ENCODE measurements around the gene SCAND1. TPM values are rescaled to one million over a fixed set of nuclear protein-coding genes. Genes with fewer than 3 reads are reported as not detected.

Gene SCAND1
- 52.7 and 61.6 TPM in 2 replicates for total RNA-seq

DNA sequence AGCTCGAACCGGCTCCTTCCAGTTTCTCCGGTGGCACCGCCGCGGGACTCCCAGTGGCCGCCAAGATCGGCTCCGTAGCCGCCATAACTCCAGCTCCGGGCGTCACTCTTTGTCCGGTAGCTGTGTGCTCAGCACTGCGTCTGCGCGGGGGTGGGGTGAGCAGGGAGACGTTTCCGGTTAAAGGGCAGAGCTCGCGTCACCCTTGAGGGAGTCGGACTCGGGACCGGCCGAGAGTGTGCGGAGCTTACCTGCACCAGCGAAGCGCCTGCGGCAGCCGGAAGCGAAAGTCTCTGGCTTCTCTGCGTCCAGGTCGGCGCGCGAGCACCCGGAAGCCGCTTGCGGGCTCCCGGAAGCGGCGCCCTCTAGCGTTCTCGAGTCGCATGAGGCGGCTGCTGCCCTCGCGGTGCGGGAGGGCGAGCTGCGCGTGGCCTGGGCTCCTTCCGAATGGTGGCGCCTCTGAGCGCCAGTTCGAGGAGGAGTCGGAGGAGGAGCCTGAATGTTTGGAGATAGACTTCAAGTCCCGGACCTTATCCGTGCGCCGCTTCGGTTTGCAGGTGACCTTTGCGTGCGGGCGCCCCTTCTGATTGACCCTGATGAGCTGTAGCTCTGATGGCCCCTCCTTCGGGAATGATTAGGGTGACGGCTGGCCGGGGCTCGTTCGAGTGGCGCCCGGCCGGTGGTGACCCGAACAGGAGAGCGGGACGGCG lies at the start of gene SCAND1:
Gene SCAND1 (minus strand): TSS at position 303 of the 707 bp plus-strand sequence. CDS start 218 bp downstream, at position 85.

DNA sequence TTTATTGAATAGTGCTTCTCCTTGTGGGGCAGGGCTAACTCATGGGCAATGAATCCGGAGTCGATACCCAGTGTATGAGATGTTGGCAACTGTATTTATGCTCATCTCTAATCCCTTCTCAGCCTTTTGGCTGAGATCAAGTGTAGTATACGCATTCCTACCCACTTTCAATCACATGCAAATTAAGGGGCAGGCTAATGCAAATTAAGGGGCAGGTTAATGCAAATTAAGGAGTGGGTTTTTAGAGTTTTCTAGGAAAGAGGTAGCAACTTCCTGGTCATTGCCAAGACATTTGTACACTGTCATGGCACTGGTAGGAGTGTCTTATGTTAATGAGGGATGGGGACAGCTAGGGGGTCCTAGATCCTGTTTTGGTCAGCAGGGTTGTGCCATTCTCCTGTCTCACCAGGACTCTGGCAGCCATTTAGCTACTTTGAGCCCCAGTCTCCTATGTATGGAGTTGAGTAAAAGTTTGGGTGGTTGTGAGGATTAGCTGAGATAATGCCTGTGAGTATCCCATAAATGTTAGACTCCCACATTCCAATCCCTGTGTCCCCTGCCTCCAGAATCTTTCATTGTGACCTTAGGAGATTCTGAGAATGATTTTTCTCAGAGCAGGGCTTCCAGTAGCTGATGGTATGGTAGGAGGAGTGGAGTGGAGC lies 13.8 kb upstream of the SCAND1 start, which contains the start of gene CNBD2:
Gene CNBD2 (plus strand): TSS at position 612 of the 662 bp plus-strand sequence. CDS start 173 bp downstream, outside the sequence.

Other genes starting within 250 kb of the SCAND1 start
- gene RBM39, start 212.2 kb downstream of the SCAND1 start, total RNA-seq: 366 and 378 TPM in 2 replicates
- gene PHF20, start 182.5 kb downstream of the SCAND1 start, total RNA-seq: 26.2 and 29.2 TPM in 2 replicates
- gene CNBD2, start 14.1 kb upstream of the SCAND1 start, total RNA-seq: 2.0 and 3.2 TPM in 2 replicates
- gene EPB41L1, start 200.2 kb upstream of the SCAND1 start, total RNA-seq: 16.4 and 24.7 TPM in 2 replicates